ENCODE data around the gene ASB1. TPM values are rescaled to one million over a fixed set of nuclear protein-coding genes. Genes with fewer than 3 reads are reported as not detected.

ASB1 gene
- total and polyA plus RNA-seq, 10 of the 15 experiments (the other 5 are each of a cell fraction or from before 2014, with no cell fraction given) = 5.2 to 31.2 (median 25.8) TPM

DNA sequence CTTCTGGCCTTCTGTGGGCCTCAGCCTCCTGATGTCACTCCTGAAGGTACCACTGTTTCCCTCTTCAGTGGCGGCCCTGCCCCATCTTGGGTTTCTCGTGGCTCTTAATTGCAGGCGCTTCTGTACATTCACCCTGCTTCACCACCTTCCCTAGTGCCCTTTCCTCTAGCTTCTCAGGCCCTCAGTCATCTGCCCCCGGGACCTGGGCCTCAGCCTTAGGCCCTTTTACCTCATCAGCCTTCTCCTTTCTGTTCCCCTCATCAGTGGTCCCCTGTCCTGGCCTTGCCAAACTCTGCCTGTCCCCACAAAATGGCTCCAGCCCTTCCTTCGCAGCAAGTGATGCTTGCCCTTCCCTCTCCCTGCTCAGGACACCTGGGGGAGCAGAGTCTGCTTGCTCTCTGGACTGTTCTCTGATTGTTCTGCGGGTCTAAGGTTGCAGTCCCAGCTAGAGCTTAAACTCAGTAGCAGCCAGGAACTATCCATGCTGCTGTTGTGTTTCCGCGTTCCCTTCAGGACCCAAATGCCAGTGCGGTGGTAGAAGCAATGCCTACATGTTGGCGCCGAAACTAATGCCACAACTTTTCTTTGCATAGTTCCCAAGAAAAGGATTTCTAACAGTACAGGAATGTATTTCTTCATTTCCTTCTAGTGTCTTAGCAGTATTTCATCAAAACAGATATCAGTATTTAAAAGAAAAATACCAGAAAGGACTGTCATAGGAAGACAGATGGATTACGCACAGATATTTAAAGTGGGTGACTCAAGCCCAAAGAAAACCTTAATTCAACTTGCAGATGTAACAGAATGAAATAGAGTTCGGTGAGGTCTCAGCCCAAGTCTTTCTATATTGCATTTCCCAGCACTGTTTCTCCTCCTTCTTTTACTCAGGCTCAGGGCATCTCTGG is 7.5 kb downstream of the ASB1 start (continued):
- no peak for TF ChIP-seq IRF3 (IDR thresholded peaks at IDR 0.05)
- TF ChIP-seq, protein P1, sequence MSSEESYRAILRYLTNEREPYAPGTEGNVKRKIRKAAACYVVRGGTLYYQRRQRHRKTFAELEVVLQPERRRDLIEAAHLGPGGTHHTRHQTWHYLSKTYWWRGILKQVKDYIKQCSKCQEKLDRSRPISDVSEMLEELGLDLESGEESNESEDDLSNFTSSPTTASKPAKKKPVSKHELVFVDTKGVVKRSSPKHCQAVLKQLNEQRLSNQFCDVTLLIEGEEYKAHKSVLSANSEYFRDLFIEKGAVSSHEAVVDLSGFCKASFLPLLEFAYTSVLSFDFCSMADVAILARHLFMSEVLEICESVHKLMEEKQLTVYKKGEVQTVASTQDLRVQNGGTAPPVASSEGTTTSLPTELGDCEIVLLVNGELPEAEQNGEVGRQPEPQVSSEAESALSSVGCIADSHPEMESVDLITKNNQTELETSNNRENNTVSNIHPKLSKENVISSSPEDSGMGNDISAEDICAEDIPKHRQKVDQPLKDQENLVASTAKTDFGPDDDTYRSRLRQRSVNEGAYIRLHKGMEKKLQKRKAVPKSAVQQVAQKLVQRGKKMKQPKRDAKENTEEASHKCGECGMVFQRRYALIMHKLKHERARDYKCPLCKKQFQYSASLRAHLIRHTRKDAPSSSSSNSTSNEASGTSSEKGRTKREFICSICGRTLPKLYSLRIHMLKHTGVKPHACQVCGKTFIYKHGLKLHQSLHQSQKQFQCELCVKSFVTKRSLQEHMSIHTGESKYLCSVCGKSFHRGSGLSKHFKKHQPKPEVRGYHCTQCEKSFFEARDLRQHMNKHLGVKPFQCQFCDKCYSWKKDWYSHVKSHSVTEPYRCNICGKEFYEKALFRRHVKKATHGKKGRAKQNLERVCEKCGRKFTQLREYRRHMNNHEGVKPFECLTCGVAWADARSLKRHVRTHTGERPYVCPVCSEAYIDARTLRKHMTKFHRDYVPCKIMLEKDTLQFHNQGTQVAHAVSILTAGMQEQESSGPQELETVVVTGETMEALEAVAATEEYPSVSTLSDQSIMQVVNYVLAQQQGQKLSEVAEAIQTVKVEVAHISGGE (CRISPR knock-in tag; IDR thresholded peaks at IDR 0.05) = no peak
- no peak for TF ChIP-seq YBX1 (IDR thresholded peaks at IDR 0.05)
- TF ChIP-seq, protein P2, sequence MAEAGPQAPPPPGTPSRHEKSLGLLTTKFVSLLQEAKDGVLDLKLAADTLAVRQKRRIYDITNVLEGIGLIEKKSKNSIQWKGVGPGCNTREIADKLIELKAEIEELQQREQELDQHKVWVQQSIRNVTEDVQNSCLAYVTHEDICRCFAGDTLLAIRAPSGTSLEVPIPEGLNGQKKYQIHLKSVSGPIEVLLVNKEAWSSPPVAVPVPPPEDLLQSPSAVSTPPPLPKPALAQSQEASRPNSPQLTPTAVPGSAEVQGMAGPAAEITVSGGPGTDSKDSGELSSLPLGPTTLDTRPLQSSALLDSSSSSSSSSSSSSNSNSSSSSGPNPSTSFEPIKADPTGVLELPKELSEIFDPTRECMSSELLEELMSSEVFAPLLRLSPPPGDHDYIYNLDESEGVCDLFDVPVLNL (IDR thresholded peaks at IDR 0.05; ENCODE audit: low read depth, low read length) = no peak
- TF ChIP-seq, protein P3, sequence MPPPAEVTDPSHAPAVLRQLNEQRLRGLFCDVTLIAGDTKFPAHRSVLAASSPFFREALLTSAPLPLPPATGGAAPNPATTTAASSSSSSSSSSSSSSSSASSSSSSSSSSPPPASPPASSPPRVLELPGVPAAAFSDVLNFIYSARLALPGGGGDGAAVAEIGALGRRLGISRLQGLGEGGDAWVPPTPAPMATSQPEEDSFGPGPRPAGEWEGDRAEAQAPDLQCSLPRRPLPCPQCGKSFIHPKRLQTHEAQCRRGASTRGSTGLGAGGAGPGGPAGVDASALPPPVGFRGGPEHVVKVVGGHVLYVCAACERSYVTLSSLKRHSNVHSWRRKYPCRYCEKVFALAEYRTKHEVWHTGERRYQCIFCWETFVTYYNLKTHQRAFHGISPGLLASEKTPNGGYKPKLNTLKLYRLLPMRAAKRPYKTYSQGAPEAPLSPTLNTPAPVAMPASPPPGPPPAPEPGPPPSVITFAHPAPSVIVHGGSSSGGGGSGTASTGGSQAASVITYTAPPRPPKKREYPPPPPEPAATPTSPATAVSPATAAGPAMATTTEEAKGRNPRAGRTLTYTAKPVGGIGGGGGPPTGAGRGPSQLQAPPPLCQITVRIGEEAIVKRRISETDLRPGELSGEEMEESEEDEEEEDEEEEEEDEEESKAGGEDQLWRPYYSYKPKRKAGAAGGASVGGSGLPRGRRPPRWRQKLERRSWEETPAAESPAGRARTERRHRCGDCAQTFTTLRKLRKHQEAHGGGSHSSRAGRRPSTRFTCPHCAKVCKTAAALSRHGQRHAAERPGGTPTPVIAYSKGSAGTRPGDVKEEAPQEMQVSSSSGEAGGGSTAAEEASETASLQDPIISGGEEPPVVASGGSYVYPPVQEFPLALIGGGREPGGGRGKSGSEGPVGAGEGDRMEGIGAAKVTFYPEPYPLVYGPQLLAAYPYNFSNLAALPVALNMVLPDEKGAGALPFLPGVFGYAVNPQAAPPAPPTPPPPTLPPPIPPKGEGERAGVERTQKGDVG (CRISPR knock-in tag; IDR thresholded peaks at IDR 0.05) = no peak
- TF ChIP-seq, protein P4, sequence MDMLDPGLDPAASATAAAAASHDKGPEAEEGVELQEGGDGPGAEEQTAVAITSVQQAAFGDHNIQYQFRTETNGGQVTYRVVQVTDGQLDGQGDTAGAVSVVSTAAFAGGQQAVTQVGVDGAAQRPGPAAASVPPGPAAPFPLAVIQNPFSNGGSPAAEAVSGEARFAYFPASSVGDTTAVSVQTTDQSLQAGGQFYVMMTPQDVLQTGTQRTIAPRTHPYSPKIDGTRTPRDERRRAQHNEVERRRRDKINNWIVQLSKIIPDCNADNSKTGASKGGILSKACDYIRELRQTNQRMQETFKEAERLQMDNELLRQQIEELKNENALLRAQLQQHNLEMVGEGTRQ (IDR thresholded peaks at IDR 0.05; ENCODE audit: borderline replicate concordance, low read depth, low read length) = no peak

Measured in GM12878 (cell line).